Thyroid gland (tissue), 4 donors: ENCODE data around the gene ETS1.

Experiments used
- CTCF ChIP-seq, 6 experiments: fragments of 200-600 bp in 3 of 6; fragments of 450-650 bp in 3 of 6; sonication (generic) in 3 of 6; IDR thresholded peaks; one replicate each; pipeline ENCODE4 v1.5.1; 2016 to 2019; ENCODE audit warnings: antibody characterized with exemption in 6 of 6, mild to moderate bottlenecking in 2 of 6, inconsistent platforms in 1 of 6, moderate library complexity in 1 of 6
- POLR2A ChIP-seq, 2 donors: fragments of 450-650 bp; IDR thresholded peaks; one replicate each; pipeline ENCODE4 v1.6.1; 2017; ENCODE audit warnings: antibody characterized with exemption in 2 of 2, mild to moderate bottlenecking in 2 of 2, moderate library complexity in 1 of 2

- no peak for TF ChIP-seq CTCF (IDR thresholded peaks at IDR 0.05)
- no peak for TF ChIP-seq POLR2A (IDR thresholded peaks at IDR 0.05)
Measured at GRCh38 chr11:128525411-128526243, 61.7 kb downstream of the ETS1 start.
